ENCODE data around the gene CDKN3. TPM values are rescaled to one million over a fixed set of nuclear protein-coding genes. Genes with fewer than 3 reads are reported as not detected.

The CDKN3 gene
- total RNA-seq, 2 donors from 2014 or later = 2.6 to 20.6 TPM

GRCh38 chr14:54443981-54444380 is 47.2 kb downstream of the CDKN3 start:
- Histone ChIP-seq H3K36me3 (no peaks in the 10 kb centered on the region), H3K27ac (no peak overlapping the region), H3K27me3 (replicated peaks; ENCODE audit: insufficient read depth) (no peaks in the 10 kb centered on the region), H3K4me3 (no peak overlapping the region), H3K4me1 (replicated peaks) (peaks cover 3% of the 10 kb centered on the region), H3K9me3 (no peaks in the 10 kb centered on the region)
- no peak for DNase-seq (ENCODE audit: low spot score)
- no peak for TF ChIP-seq POLR2AphosphoS5 (IDR thresholded peaks at IDR 0.05)
- no peak for TF ChIP-seq POLR2A (IDR thresholded peaks at IDR 0.05)
- TF ChIP-seq CTCF (IDR thresholded peaks at IDR 0.05) = no peak
- WGBS = 66% methylated on average over 18 of the region's 18 CpGs
- intact Hi-C loops (cut with DNase I) = no loop called here

- Histone ChIP-seq H3K27me3 (replicated peaks; ENCODE audit: insufficient read depth) (no peaks in the 10 kb centered on the region), H3K4me1 (replicated peaks) (peaks cover 3% of the 10 kb centered on the region), H3K9me3 (no peaks in the 10 kb centered on the region), H3K36me3 (no peaks in the 10 kb centered on the region), H3K27ac (no peak overlapping the region), H3K4me3 (no peak overlapping the region)
- TF ChIP-seq CTCF (IDR thresholded peaks at IDR 0.05) (no peak), POLR2AphosphoS5 (IDR thresholded peaks at IDR 0.05) (no peak), POLR2A (IDR thresholded peaks at IDR 0.05) (no peak)
- intact Hi-C loops (cut with DNase I) = no loop called here
- 72% methylated on average over 7 of the region's 7 CpGs for WGBS
- no peak for DNase-seq (ENCODE audit: low spot score)
Observed at GRCh38 chr14:54444681-54445080, 47.9 kb downstream of the CDKN3 start.

- Histone ChIP-seq H3K9me3 (no peaks in the 10 kb centered on the region), H3K27me3 (replicated peaks; ENCODE audit: insufficient read depth) (no peaks in the 10 kb centered on the region), H3K36me3 (no peaks in the 10 kb centered on the region), H3K4me1 (replicated peaks) (no peaks in the 10 kb centered on the region), H3K4me3 (no peak overlapping the region), H3K27ac (peak overlapping the region in 1 of 2 donors; percentile 25)
- TF ChIP-seq POLR2AphosphoS5 (IDR thresholded peaks at IDR 0.05) (peak; percentile 31), POLR2A (IDR thresholded peaks at IDR 0.05) (no peak)
- intact Hi-C loops (cut with DNase I) = no loop called here
- DNase-seq (ENCODE audit: low spot score) = peak; percentile 30
- 7% methylated on average over 5 of the region's 5 CpGs for WGBS
Observed at GRCh38 chr14:54446161-54446693, 49.4 kb downstream of the CDKN3 start.

GRCh38 chr14:54447231-54447692 is 50.5 kb downstream of the CDKN3 start:
- whole genome bisulfite sequencing = 92% methylated on average over 8 of the region's 8 CpGs
- no peaks in the 10 kb centered on the region for H3K4me1 ChIP-seq (replicated peaks)
- no peak for DNase-seq (ENCODE audit: low spot score)
- intact Hi-C loops (cut with DNase I) = no loop called here
- TF ChIP-seq POLR2A (IDR thresholded peaks at IDR 0.05) = no peak
- no peak for TF ChIP-seq CTCF (IDR thresholded peaks at IDR 0.05)
- TF ChIP-seq POLR2AphosphoS5 (IDR thresholded peaks at IDR 0.05) = no peak
- no peaks in the 10 kb centered on the region for H3K36me3 ChIP-seq
- H3K27ac ChIP-seq = no peak overlapping the region
- H3K9me3 ChIP-seq = no peaks in the 10 kb centered on the region
- H3K27me3 ChIP-seq (replicated peaks; ENCODE audit: insufficient read depth) = no peaks in the 10 kb centered on the region
- no peak overlapping the region for H3K4me3 ChIP-seq

GRCh38 chr14:54450535-54450934 is 53.7 kb downstream of the CDKN3 start:
- Histone ChIP-seq H3K36me3 (no peaks in the 10 kb centered on the region), H3K27ac (no peak overlapping the region), H3K27me3 (replicated peaks; ENCODE audit: insufficient read depth) (no peaks in the 10 kb centered on the region), H3K4me1 (replicated peaks) (no peaks in the 10 kb centered on the region), H3K4me3 (no peak overlapping the region), H3K9me3 (no peaks in the 10 kb centered on the region)
- 18% methylated on average over 3 of the region's 3 CpGs for WGBS
- intact Hi-C loops (cut with DNase I) = no loop called here
- TF ChIP-seq CTCF (IDR thresholded peaks at IDR 0.05) (no peak), POLR2AphosphoS5 (IDR thresholded peaks at IDR 0.05) (no peak), POLR2A (IDR thresholded peaks at IDR 0.05) (no peak)
- DNase-seq (ENCODE audit: low spot score) = no peak
